Stimulated activated naive CD8-positive, alpha-beta T cell treated with anti-CD3 and anti-CD28 coated beads, Interleukin-15, amount 100 ng/mL, for 72 hours (primary cell): Measurements from ENCODE around the gene ACVRL1.

Experiments used
- ATAC-seq: fragments of 150-1000 bp; cut with Tn5 transposase; 2 replicates; pipeline ENCODE4 v1.10.0; 2021; ENCODE audit warnings: mild to moderate bottlenecking, moderate library complexity
- DNase-seq, 2 donors: peaks; one replicate each; pipeline ENCODE4 v3.0.0; 2021 to 2022
- H3K27ac Mint-ChIP-seq, 2 donors: one replicate each; pipeline ENCODE4 v1.8.0; 2022; ENCODE audit warnings: mild to moderate bottlenecking in 2 of 2, mixed read lengths in 2 of 2, moderate library complexity in 2 of 2
- H3K27me3 Mint-ChIP-seq: one replicate; pipeline ENCODE4 v1.8.0; 2022; ENCODE audit warnings: mixed read lengths
- H3K4me1 Mint-ChIP-seq: one replicate; pipeline ENCODE4 v1.8.0; 2022; ENCODE audit warnings: mild to moderate bottlenecking, mixed read lengths
- H3K4me3 Mint-ChIP-seq, 2 donors: one replicate each; pipeline ENCODE4 v1.8.0; 2022; ENCODE audit warnings: mild to moderate bottlenecking in 2 of 2, mixed read lengths in 2 of 2, moderate library complexity in 1 of 2
- H3K9me3 Mint-ChIP-seq, 2 donors: one replicate each; pipeline ENCODE4 v1.8.0; 2022; ENCODE audit warnings: mixed read lengths in 2 of 2

The ACVRL1 gene

GRCh38 chr12:51971679-51972421 lies 64.5 kb downstream of the ACVRL1 start:
- Mint-ChIP-seq H3K9me3 (no peaks in the 10 kb centered on the region), H3K4me3 (peak overlapping the region; percentile 68 to 86)

GRCh38 chr12:51972422-51972812 lies 65.1 kb downstream of the ACVRL1 start:
- H3K27me3 Mint-ChIP-seq, result no peaks in the 10 kb centered on the region
- peak overlapping the region; percentile 31 to 50 for H3K4me3 Mint-ChIP-seq
- no peak for ATAC-seq
- no peak for DNase-seq
- H3K4me1 Mint-ChIP-seq, result peaks cover 74% of the 10 kb centered on the region
- no peaks in the 10 kb centered on the region for H3K9me3 Mint-ChIP-seq
- H3K27ac Mint-ChIP-seq, result no peak overlapping the region

More at GRCh38 chr12:51971679-51972421, 64.5 kb downstream of the ACVRL1 start:
- DNase-seq (no peak), ATAC-seq (no peak)
- Mint-ChIP-seq H3K27ac (no peak overlapping the region), H3K4me1 (peaks cover 73% of the 10 kb centered on the region), H3K27me3 (no peaks in the 10 kb centered on the region)

GRCh38 chr12:51972849-51973273 lies 65.6 kb downstream of the ACVRL1 start:
- DNase-seq, result peak in 1 of 2 donors; percentile 61
- H3K27me3 Mint-ChIP-seq, result no peaks in the 10 kb centered on the region
- H3K4me3 Mint-ChIP-seq, result peak overlapping the region; percentile 31 to 50

More at GRCh38 chr12:51972849-51973273, 65.6 kb downstream of the ACVRL1 start:
- ATAC-seq, result peak; percentile 62
- Mint-ChIP-seq H3K9me3 (no peaks in the 10 kb centered on the region), H3K27ac (peak overlapping the region in 1 of 2 donors; percentile 48), H3K4me1 (peaks cover 74% of the 10 kb centered on the region)
